Panc1 (cell line): ENCODE measurements around the gene TMEM150A.

Experiments
- CTCF ChIP-seq: fragments of 450-650 bp; IDR thresholded peaks from 2 replicates; pipeline ENCODE4 v1.5.1; 2017; ENCODE audit warnings: mild to moderate bottlenecking
- TCF7L2 ChIP-seq: IDR thresholded peaks from 2 replicates; pipeline ENCODE4 v1.6.1; 2011; ENCODE audit warnings: mild to moderate bottlenecking, low read depth, low read length, inconsistent platforms

GRCh38 chr2:85561280-85562212 is 41.0 kb downstream of the TMEM150A start, which contains the start of gene GGCX:
- no peak for TF ChIP-seq CTCF
- no peak for TF ChIP-seq TCF7L2
